Suppressor macrophage (primary cell): ENCODE results near the gene JAG2.

Experiments used
- DNase-seq, 4 experiments: peaks; one replicate each; pipeline ENCODE4 v3.0.0-alpha.2; 2020 to 2022

The JAG2 gene

GRCh38 chr14:105138551-105139111 lies 29.9 kb downstream of the JAG2 start:
- DNase-seq = no peak

GRCh38 chr14:105138021-105138541 lies 30.5 kb downstream of the JAG2 start:
- no peak for DNase-seq

GRCh38 chr14:105137481-105138020 lies 31.0 kb downstream of the JAG2 start:
- DNase-seq = no peak

GRCh38 chr14:105136401-105137322 lies 31.9 kb downstream of the JAG2 start:
- no peak for DNase-seq

- DNase-seq = no peak
Observed at GRCh38 chr14:105135700-105136395, 32.7 kb downstream of the JAG2 start.

GRCh38 chr14:105132921-105133654 lies 35.5 kb downstream of the JAG2 start:
- no peak for DNase-seq

- no peak for DNase-seq
Observed at GRCh38 chr14:105131241-105131640, 37.3 kb downstream of the JAG2 start.

GRCh38 chr14:105128059-105128458 lies 40.5 kb downstream of the JAG2 start:
- no peak for DNase-seq

GRCh38 chr14:105126981-105127329 lies 41.6 kb downstream of the JAG2 start:
- no peak for DNase-seq

GRCh38 chr14:105126126-105126980 lies 42.2 kb downstream of the JAG2 start:
- no peak for DNase-seq

- no peak for DNase-seq
Observed at GRCh38 chr14:105124823-105125222, 43.8 kb downstream of the JAG2 start.

- DNase-seq = no peak
Observed at GRCh38 chr14:105123981-105124765, 44.4 kb downstream of the JAG2 start.

GRCh38 chr14:105123064-105123665 lies 45.4 kb downstream of the JAG2 start:
- DNase-seq = no peak

GRCh38 chr14:105120056-105120455 lies 48.5 kb downstream of the JAG2 start:
- no peak for DNase-seq

GRCh38 chr14:105119408-105120025 lies 49.1 kb downstream of the JAG2 start:
- DNase-seq = no peak

- peak; percentile 30 to 53 (median 38) for DNase-seq
Observed at GRCh38 chr14:105118646-105119407, 49.7 kb downstream of the JAG2 start.

GRCh38 chr14:105117710-105118385 lies 50.7 kb downstream of the JAG2 start:
- no peak for DNase-seq

- no peak for DNase-seq
Observed at GRCh38 chr14:105117257-105117646, 51.3 kb downstream of the JAG2 start.
